GM19099 (cell line): ENCODE measurements around the gene AKNA.

Experiments used
- POLR2A ChIP-seq: IDR thresholded peaks from 3 replicates; pipeline ENCODE4 v1.6.1; 2011; ENCODE audit warnings: low read depth; ENCODE audit not compliant: insufficient read length; ENCODE audit errors: extremely low read depth

AKNA gene

DNA sequence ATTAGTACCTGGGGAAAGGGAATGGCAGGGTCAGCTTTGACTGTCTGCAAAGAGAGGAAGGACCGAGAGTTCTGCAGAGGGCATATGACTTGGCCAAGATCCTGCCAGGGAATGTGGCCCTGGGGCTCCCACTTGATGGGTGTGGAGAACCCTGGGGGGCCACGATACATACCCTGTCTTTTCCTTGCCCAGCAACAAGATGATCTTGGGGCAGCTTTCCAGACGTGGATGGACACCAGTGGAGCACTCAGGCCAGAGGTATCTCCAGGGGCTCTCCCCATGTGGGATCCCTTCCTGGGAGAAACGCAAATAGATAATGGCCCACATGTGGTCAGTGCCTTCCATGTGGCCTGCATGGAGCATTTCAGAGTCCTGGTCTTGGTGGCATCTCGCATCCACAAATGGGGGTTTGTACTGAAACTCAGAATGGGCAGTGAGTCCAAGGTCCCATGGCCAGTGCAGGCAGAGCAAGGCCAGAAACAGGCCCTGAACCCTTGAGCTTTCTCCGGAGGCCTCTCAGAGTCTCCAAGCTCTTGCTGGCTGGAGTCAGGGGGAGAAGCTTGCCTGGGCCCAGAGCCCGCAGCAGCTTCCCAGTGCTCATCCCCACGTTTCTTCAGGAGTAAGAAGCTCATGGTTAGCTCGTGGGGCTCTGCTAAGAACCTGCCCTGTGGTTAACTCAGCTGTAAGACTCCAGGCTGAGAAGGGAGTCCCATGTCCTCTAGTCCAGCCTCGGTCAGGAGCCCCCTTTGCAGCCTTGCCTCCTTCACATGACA is 83.2 kb downstream of the AKNA start:
- no peak for TF ChIP-seq POLR2A

DNA sequence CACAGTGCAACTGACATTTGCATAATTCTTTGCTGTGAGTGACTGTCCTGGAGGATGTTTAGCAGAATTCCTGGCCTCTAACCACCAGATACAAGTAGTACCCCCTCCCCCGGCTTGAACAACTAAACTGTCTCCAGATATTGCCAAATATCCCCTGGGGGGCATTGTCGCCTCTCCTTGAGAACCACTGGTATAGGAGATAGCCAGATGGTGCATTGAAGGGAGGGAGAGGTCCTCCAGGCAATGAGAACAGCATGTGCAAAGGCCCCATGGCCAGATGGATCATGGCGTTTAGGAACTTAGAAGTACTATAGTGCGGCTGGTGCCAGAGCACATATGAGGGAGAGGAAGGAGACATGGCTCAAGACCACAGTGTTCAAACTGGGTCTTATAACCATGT is 83.8 kb downstream of the AKNA start:
- TF ChIP-seq POLR2A: no peak

DNA sequence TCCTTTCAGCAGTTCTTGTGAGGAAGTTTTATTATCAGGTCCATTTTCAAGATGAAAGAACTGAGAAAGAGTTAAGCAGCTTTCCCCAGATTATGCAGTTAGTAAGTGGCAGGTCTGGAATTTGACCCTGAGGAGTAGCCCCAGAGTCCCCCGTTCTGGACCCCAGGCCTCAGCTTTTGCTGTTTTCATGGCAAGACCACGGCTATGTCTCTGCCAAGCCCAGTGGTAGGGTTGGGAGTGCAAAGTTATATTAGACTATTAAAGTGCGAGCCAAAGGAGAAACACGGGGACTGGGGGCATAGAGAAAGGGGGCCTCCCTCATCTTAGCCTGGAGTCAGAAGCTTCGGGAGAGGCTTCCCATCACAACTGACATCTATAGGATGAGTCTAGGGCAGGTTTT is 84.2 kb downstream of the AKNA start:
- no peak for TF ChIP-seq POLR2A

DNA sequence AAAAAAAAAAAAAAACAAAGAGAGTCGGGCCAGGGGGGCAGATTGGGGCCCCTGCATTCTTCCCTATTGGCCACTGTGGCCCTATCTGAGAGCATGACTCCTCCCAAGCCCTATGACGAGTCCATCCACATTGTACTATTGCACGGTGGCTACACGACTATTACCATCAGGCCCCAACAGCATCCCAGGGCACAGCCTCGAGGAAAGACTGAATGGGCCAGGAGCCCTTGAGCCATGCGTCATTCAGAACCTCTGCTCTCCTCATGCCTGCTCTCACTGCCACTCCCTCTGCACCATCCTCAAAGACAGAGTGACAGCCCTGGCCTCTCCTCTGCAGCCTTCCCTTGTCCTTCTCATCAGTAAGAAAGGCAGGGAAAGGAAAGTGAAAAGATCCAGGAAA is 85.1 kb downstream of the AKNA start:
- no peak for TF ChIP-seq POLR2A

DNA sequence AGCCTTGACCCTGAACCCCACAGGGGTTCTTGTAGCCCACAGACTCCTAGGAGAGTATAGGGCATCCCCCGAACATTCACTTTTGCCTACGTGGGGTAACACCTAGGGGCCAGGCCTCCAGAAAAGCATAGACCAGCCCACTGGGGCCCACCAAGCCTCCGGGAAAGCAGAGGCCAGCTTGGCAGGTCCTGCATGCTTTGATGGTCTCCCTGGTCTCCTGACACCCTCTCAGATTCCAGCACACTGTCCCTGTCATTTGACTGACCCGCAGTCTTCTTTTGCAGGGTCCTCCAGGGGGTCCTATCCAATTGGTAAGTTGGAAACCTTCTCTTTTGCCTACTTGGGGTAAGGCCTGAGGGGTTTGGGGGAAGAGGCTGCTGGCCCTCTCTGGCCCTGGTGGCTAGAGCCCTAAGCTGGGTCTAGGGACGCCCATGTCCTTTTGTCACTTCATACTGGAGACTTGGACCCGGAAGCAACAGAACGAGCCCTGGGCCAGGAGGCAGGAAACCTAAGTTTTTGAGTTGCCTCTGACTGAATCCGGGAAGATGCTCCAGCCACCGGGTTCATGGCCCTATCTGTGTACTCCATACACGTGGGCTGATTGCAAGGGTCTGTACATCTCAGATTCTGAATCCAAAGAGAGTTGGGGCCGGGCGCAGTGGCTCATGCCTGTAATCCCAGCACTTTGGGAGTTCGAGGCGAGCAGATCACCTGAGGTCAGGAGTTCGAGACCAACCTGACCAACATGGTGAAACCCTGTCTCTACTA is 85.8 kb downstream of the AKNA start:
- no peak for TF ChIP-seq POLR2A

DNA sequence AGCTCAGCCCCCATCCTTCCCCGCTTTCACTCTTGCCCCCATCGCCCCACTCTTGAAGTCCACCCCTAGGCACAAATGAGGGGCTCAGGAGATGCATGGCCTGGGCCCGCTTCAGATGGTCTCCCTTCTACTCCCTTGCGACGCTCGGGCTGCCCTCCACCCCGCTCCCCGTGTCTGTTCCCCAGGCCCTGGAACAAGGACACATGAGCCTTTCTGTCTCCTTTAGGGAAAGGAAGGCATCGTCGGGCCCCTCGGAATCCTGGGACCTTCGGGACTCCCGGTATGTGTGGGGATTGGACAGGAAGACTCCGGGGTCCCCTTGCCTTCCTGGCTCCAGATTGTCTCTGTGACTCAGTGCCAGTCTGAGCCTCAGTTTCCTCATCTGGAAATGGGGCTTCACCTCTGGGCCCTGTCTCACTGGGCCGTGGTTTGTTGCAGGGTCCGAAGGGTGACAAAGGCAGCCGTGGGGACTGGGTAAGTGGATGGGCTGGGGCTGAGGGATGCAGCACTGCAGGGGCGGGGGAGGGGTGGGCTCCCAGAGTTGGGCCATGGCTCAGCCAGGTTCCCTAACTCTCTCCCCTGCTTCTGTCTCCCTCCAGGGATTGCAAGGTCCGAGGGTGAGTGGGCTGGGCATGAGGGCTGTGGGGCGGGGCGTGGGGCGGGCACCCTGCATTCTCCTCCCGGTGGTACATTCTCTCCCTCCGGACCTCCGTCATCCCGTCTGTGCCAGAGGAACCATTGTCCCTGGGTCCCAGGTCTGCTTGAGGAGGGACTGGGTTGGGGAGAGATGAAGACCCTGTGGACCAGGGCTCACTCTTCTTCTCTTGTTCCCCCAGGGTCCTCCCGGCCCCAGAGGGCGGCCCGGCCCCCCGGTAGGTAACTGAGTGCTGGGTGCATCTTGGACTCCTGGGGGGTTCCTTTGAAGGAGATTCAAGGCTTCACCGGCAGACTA is 86.7 kb downstream of the AKNA start:
- no peak for TF ChIP-seq POLR2A

DNA sequence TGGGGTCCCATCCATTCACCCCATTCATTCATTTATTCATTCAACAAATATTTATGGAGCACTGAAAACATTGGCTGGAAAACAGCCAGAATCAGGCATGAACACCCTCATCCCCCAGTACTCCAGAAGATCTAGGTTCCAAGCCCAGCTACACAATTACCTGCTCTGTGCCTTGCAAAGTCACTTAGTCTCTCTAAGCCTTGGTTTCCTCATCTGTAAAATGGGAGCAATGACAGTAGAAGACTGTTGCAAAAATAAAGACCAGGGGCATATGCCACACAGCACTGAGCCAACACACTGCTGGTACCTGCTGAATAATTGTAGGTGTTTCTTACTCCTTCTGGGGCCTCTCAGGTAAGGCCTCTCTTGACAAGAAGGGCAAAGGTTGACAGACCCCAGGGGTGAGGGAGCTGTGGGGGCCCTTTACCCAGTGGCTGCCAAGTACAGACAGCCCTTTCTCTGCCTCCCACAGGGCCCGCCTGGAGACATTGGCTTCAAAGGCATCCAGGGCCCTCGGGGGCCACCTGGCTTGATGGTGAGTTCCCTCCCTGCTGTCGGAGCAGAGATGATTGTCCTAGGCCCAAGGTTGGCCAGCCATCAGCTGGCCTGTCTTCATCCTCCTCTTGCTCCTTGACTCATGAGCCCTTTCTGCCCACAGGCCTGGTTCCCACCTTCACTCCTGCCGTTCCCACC is 87.5 kb downstream of the AKNA start:
- no peak for TF ChIP-seq POLR2A

DNA sequence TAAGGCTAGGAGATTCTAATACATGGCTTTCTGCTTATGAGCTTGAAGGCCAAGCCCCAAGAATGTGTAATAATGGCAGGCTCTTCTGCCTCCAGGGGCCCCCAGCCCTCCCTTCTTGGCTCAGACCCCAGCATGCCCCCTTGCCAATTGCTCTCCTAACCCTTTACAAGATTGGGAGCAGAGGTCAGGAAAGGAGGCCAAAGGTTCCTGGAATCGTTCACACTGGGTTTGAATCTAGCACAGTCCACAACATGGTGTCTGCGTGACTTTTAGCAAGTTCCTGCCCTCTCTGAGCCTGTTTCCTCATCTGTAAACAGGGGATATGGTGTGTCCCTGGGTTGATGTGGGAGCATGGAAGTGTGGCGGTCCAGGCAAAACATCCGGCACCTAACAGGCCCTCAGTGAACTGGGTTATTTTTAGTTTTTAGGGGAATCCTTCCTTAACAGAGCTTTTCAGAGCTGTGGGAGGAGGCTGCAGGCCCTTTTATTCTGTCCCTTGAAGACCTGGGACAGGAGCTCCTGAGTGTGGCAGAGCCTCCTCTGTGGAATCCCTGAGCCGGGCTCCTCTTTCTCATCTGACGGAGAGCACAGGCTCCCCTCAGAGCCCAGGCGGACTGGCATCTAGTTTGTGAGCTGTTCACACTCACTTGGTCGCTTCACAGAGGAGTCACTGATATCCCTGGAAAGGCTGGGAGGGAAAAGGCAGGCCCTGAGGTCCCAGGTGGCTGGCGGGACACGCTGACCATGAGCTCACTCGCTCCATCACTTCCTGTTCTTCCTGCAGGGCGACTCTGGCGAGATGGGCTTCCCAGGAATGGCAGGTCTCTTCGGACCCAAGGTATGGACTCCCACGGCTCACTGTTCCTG is 88.3 kb downstream of the AKNA start:
- TF ChIP-seq POLR2A: no peak

DNA sequence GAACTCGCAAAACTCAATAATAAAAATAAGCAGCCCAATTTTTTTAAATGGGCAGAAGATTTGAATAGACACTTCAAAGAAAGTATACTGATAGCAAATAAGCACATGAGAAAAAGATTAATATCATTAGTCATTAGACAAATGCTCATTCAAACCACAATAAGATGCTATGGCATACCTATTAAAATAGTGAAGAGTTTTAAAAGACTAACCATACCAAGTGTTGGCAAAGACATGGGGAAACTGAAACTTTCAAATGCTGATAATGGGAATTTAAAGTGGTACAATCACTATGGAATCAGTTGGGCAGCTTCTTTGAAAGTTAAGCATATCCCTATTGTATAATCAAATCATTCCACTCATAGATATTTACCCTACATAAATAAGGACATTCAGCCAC is 91.4 kb downstream of the AKNA start:
- no peak for TF ChIP-seq POLR2A

DNA sequence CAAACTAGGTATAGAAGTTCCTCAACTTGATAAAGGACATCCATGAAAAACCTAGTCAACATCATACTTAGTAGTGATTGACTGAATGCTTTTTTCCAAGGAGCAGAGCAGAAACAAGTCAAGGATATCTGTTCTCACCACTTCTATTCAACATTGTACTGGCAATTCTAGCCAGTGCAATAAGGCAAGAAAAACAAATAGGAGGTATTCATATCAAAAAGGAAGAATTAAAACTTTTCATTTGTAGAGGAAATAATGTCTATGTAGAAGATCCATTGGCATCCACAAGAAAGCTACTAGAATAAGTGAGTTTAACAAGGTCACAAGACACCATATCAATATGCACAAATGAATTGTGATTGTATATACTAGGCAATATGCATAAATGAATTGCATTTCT is 93.1 kb downstream of the AKNA start:
- TF ChIP-seq POLR2A: no peak

DNA sequence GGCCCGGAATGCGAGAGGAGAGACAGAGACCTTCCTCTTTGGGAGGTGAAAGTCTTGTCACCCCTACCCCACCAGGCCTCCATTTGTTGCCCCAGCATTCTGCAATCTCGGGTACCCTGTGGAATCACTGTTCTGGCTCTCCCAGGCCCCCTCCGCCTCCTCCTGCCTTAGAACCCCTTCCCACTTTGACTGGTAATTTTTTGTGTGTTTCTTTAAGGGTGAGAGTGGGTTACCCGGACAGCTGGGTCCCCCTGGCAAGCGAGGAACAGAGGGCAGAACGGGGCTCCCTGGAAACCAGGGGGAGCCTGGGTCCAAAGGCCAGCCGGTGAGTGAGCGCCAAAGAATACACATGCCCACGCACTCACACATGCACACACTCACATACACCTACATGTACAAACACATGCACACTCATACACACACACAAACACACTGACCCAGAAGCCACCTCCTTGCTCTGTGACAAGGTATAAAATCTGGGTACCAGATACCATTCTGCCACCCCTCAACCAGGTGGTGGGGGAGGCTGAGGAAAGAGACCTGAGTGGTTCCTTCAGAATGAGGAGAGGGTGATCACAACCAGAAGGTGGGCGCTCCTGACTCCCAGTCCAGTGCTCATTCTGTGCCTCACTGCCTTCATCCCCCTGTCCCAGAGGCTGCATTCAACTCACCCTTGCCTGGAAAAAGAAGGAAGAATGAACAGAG is 95.7 kb downstream of the AKNA start:
- TF ChIP-seq POLR2A: no peak

DNA sequence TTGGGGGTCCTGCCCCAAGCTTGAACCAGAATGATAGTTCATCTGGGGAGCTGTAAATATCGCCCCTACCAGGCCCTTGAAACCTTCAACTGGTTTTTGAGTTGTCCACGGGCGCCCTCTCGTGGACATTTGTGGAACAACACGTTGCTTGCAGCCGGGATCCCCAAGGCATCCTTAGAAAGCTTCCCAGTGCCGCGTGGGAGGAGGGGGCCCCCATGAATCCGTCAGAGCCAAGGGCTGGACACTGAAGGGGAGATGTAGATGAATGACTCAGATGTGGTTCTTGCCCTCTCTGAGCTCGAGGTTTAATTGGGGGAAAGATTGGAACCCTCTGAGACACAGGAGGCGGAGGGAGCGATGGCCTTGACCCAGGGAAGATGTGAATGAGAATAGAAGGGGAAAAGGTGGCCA is 96.7 kb downstream of the AKNA start:
- no peak for TF ChIP-seq POLR2A

DNA sequence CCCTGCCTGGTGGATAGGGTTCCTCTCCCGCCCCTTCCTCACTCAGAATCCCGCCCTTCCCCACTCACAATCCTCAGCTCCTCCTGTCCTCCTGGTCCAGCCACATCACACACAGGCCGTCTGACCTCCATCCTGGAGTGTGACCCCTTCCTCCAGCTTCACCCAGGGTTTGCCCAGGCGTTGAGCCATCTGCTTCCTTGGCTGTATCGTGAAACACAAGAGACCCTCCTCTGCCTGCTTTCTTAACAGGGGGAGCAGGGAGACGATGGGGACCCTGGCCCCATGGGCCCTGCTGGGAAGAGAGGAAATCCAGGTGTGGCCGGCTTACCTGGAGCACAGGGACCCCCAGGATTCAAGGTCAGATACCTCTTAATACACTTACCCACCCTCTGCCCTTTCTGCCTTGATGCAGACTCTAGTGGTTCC is 97.2 kb downstream of the AKNA start:
- TF ChIP-seq POLR2A: no peak
